ENCODE results near the gene SIDT2.

DNA sequence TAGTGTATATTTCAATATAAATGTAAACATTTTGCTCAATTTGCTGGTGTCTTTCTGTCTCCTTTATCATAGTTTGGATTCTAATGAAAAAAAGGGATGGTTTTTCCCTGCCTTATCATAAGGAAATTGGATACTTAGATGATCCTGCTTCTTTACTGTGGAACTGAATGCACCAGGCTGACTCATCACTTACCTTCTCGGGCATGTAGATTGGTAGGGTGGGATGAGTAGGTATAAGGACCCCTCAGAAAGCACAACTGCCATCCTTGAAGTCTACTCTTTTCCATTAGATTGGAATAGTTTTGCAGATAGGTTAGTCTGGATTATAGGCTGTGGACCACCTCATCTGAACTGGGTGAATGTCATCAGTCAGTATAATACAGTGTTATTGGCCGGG, 7.5 kb upstream of the SIDT2 start:
- TF ChIP-seq, protein P1, sequence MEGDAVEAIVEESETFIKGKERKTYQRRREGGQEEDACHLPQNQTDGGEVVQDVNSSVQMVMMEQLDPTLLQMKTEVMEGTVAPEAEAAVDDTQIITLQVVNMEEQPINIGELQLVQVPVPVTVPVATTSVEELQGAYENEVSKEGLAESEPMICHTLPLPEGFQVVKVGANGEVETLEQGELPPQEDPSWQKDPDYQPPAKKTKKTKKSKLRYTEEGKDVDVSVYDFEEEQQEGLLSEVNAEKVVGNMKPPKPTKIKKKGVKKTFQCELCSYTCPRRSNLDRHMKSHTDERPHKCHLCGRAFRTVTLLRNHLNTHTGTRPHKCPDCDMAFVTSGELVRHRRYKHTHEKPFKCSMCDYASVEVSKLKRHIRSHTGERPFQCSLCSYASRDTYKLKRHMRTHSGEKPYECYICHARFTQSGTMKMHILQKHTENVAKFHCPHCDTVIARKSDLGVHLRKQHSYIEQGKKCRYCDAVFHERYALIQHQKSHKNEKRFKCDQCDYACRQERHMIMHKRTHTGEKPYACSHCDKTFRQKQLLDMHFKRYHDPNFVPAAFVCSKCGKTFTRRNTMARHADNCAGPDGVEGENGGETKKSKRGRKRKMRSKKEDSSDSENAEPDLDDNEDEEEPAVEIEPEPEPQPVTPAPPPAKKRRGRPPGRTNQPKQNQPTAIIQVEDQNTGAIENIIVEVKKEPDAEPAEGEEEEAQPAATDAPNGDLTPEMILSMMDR (IDR thresholded peaks at IDR 0.05), result no peak
- no peak for TF ChIP-seq ZFX (IDR thresholded peaks at IDR 0.05; ENCODE audit: borderline replicate concordance)
